Endothelial cell of umbilical vein (primary cell): ENCODE results near the gene ZRANB1. TPM values are rescaled to one million over a fixed set of nuclear protein-coding genes. Genes with fewer than 3 reads are reported as not detected.

Experiments
- BruUV-seq: library from RNA; stranded (reverse); fragments of 400-500 nt; replicated peaks from 2 replicates; lab custom pipeline; 2021; lab: Mats Ljungman, UMichigan
- CTCF ChIA-PET: fragments of 300-600, 350-600 bp; sonication (Branson Sonifier 250); formaldehyde crosslinking; loops from one replicate; lab custom pipeline; 2021; ENCODE audit warnings: antibody characterized with exemption, inconsistent platforms; lab: Charles Lee
- POLR2A ChIA-PET: fragments of 300-600, 350-600 bp; sonication (Branson Sonifier 250); formaldehyde crosslinking; loops from one replicate; lab custom pipeline; 2021; ENCODE audit warnings: antibody characterized with exemption, inconsistent platforms; lab: Charles Lee
- DNase-seq: peaks from one replicate; pipeline ENCODE4 v3.0.0-alpha.2; 2011; ENCODE audit warnings: low read depth, low spot score
- FAIRE-seq: peaks from 2 replicates; lab custom pipeline; 2011; peaks lifted over from hg19 to GRCh38; lab: Jason Lieb, UNC
- H2AFZ ChIP-seq: 2 replicates; pipeline ENCODE4 v1.6.0; 2012; ENCODE audit warnings: low read depth, low read length, control low read depth, inconsistent platforms
- H3K27ac ChIP-seq: 2 replicates; pipeline ENCODE4 v1.5.1; 2011; ENCODE audit warnings: low read depth, mild to moderate bottlenecking, control low read depth, low read length, moderate library complexity; ENCODE audit not compliant: insufficient read depth
- H3K27me3 ChIP-seq, 2 experiments: 2 replicates each; pipeline versions ENCODE4 v1.6.0 to v1.6.1; 2011; ENCODE audit warnings: low read length in 2 of 2, mixed read lengths in 1 of 2; ENCODE audit not compliant: control insufficient read depth in 2 of 2, insufficient read depth in 2 of 2
- H3K36me3 ChIP-seq, 2 experiments: 2 replicates in 1 of 2; 3 replicates in 1 of 2; pipeline ENCODE4 v1.5.1; 2011; ENCODE audit warnings: low read length in 2 of 2, mild to moderate bottlenecking in 1 of 2, moderate library complexity in 1 of 2; ENCODE audit not compliant: control insufficient read depth in 2 of 2, insufficient read depth in 2 of 2; ENCODE audit errors: extremely low read depth in 1 of 2
- H3K4me1 ChIP-seq: 3 replicates; pipeline ENCODE4 v1.5.1; 2011; ENCODE audit warnings: mild to moderate bottlenecking, low read length; ENCODE audit not compliant: control insufficient read depth, insufficient read depth; ENCODE audit errors: extremely low read depth
- H3K4me2 ChIP-seq: 2 replicates; pipeline ENCODE4 v1.6.1; 2011; ENCODE audit warnings: low read length, control low read depth, mixed read lengths; ENCODE audit not compliant: insufficient read depth
- H3K4me3 ChIP-seq, 3 experiments: fragments of 200-600 bp in 1 of 3; sonication (generic), shearing (Covaris generic) in 1 of 3; replicated peaks in 1 of 3; 2 replicates each; pipeline ENCODE4 v1.5.1; 2011 to 2016; ENCODE audit warnings: control low read depth in 3 of 3, low read length in 3 of 3, mild to moderate bottlenecking in 2 of 3, inconsistent platforms in 1 of 3, low read depth in 1 of 3, moderate library complexity in 1 of 3; ENCODE audit not compliant: insufficient read depth in 1 of 3
- H3K79me2 ChIP-seq: 2 replicates; pipeline ENCODE4 v1.6.0; 2012; ENCODE audit warnings: low read length, inconsistent platforms; ENCODE audit not compliant: control insufficient read depth, insufficient read depth
- H3K9ac ChIP-seq: replicated peaks from 2 replicates; pipeline ENCODE3; 2011; ENCODE audit warnings: low read length, control low read depth; ENCODE audit not compliant: insufficient read depth; ENCODE audit errors: extremely low read depth
- H3K9me1 ChIP-seq: replicated peaks from 3 replicates; pipeline ENCODE4 v1.6.0; 2011; ENCODE audit warnings: mild to moderate bottlenecking, low read length; ENCODE audit not compliant: control insufficient read depth, insufficient read depth; ENCODE audit errors: extremely low read depth
- H3K9me3 ChIP-seq: replicated peaks from 2 replicates; pipeline ENCODE4 v1.5.1; 2012; ENCODE audit warnings: low read length, inconsistent platforms; ENCODE audit not compliant: control insufficient read depth, insufficient read depth
- H4K20me1 ChIP-seq: replicated peaks from 2 replicates; pipeline ENCODE3; 2011; ENCODE audit warnings: mild to moderate bottlenecking, low read length; ENCODE audit not compliant: control insufficient read depth, insufficient read depth; ENCODE audit errors: extremely low read depth
- CTCF ChIP-seq, 2 donors: IDR thresholded peaks; 1 replicate in 1 of 2; 2 replicates in 1 of 2; pipeline ENCODE4 v1.5.1; 2011; ENCODE audit warnings: low read length in 2 of 2, mild to moderate bottlenecking in 2 of 2, moderate library complexity in 2 of 2, control low read depth in 1 of 2, inconsistent platforms in 1 of 2, low read depth in 1 of 2; ENCODE audit not compliant: insufficient read depth in 1 of 2; ENCODE audit errors: extremely low read depth in 1 of 2
- EZH2 ChIP-seq: IDR thresholded peaks from 2 replicates; pipeline ENCODE4 v1.6.1; 2012; ENCODE audit warnings: borderline replicate concordance, low read depth, mild to moderate bottlenecking, moderate library complexity, low read length, inconsistent platforms; ENCODE audit not compliant: severe bottlenecking
- FOS ChIP-seq: IDR thresholded peaks from 2 replicates; pipeline ENCODE4 v1.6.1; 2011; ENCODE audit warnings: mild to moderate bottlenecking, low read length, moderate library complexity, borderline replicate concordance; ENCODE audit not compliant: insufficient read depth
- GATA2 ChIP-seq: IDR thresholded peaks from 2 replicates; pipeline ENCODE4 v1.7.0; 2011; ENCODE audit warnings: low read depth, mild to moderate bottlenecking, moderate library complexity, mixed read lengths, low read length; ENCODE audit not compliant: insufficient read length, insufficient read depth
- JUN ChIP-seq: IDR thresholded peaks from 2 replicates; pipeline ENCODE4 v1.6.1; 2011; ENCODE audit warnings: borderline replicate concordance, low read depth; ENCODE audit not compliant: insufficient read length, insufficient read depth
- MAX ChIP-seq: IDR thresholded peaks from 2 replicates; pipeline ENCODE4 v1.6.1; 2011; ENCODE audit not compliant: insufficient read depth, insufficient read length
- MYC ChIP-seq: IDR thresholded peaks from one replicate; pipeline ENCODE4 v1.6.1; 2011; ENCODE audit warnings: mild to moderate bottlenecking, low read depth, low read length
- POLR2A ChIP-seq: IDR thresholded peaks from 2 replicates; pipeline ENCODE4 v1.6.1; 2012; ENCODE audit warnings: low read depth, mild to moderate bottlenecking, control low read depth, low read length
- POLR2AphosphoS5 ChIP-seq: IDR thresholded peaks from 2 replicates; pipeline ENCODE4 v1.6.1; 2012; ENCODE audit warnings: low read depth, mild to moderate bottlenecking, control low read depth, low read length, moderate library complexity; ENCODE audit not compliant: insufficient read depth
- dilution Hi-C: fragments of 300-500 bp; cut with MboI; formaldehyde crosslinking; loops from one replicate; pipeline ENCODE4 v1.15.0; 2019; ENCODE audit warnings: low sequenced_read_pairs; ENCODE audit not compliant: extremely low pct_ligation_motif_present
- intact Hi-C: fragments of 100-400 bp; cut with micrococcal nuclease; formaldehyde crosslinking; loops from one replicate; pipeline ENCODE4 v1.10.0; 2022
- polyA plus RNA-seq, 4 experiments: library from polyadenylated mRNA; depleted of rRNA in 3 of 4; stranded (reverse) in 3 of 4; unstranded in 1 of 4; fragments of >200 nt; gene quantifications; 2 replicates each; pipeline versions ENCODE4 v1.2.1 to v1.2.3, GENCODE V29; 2011 to 2012; ENCODE audit warnings: missing spikeins in 1 of 4
- total RNA-seq: library from RNA; stranded (reverse); gene quantifications from 2 replicates; pipeline ENCODE4 v1.2.3, GENCODE V29; 2021

The ZRANB1 gene
- total and polyA plus RNA-seq, 2 donors (not counting 3 experiments of a cell fraction or from before 2014, with no cell fraction given), result 6.2 to 17.7 TPM

- CTCF ChIA-PET, result interaction anchor here (1.2 kb wide), 1 partner anchor 23 kb away, joined by 3 read pairs; no protein-coding TSS in a partner anchor
- POLR2A ChIA-PET, result no interaction called here
- intact Hi-C loops, result no loop called here
These were observed 83.4 kb downstream of the ZRANB1 start for GRCh38 chr10:125025341-125025740.

More at GRCh38 chr10:125025341-125025740, 83.4 kb downstream of the ZRANB1 start:
- Histone ChIP-seq H3K9me1 (no peaks in the 10 kb centered on the region), H3K4me1 (peaks cover 9% of the 10 kb centered on the region), H3K9ac (no peak overlapping the region), H3K27me3 (no peaks in the 10 kb centered on the region), H3K27ac (no peak overlapping the region), H3K79me2 (peaks cover 72% of the 10 kb centered on the region), H2AFZ (no peak overlapping the region), H3K4me3 (no peak overlapping the region), H3K4me2 (no peak overlapping the region), H3K36me3 (peaks cover 3 to 29% of the 10 kb centered on the region in 2 experiments), H3K9me3 (no peaks in the 10 kb centered on the region), H4K20me1 (no peaks in the 10 kb centered on the region)
- dilution Hi-C loops, result no loop called here
- FAIRE-seq (no peak), DNase-seq (no peak)
- TF ChIP-seq POLR2A, result no peak
- no peak for TF ChIP-seq MAX
- TF ChIP-seq EZH2, result no peak
- TF ChIP-seq JUN, result no peak
- no peak for TF ChIP-seq FOS
- no peak for TF ChIP-seq GATA2
- no peak for TF ChIP-seq POLR2AphosphoS5
- no peak for TF ChIP-seq MYC
- TF ChIP-seq CTCF (IDR thresholded peaks at IDR 0.05; ENCODE audit: extremely low read depth in 1 of 2, insufficient read depth in 1 of 2, low read depth in 1 of 2, low read length in 2 of 2), result no peak
- BruUV-seq, result no TSS peak
